Endothelial cell of umbilical vein (primary cell): Measurements from ENCODE around the gene ANKFN1.
"Not testable (repeated sequence)": the region's sequence is repeated elsewhere in the genome, so short reads cannot be mapped to it uniquely, and the experiment has no call there.

ENCODE experiments used
- EZH2 ChIP-seq: IDR thresholded peaks from 2 replicates; pipeline ENCODE4 v1.6.1; 2012; ENCODE audit warnings: borderline replicate concordance, low read depth, mild to moderate bottlenecking, moderate library complexity, low read length, inconsistent platforms; ENCODE audit not compliant: severe bottlenecking
- POLR2A ChIP-seq: IDR thresholded peaks from 2 replicates; pipeline ENCODE4 v1.6.1; 2012; ENCODE audit warnings: low read depth, mild to moderate bottlenecking, control low read depth, low read length
- TF ChIP-seq, protein P1 (sequence below), 2 donors: IDR thresholded peaks; 1 replicate in 1 of 2; 2 replicates in 1 of 2; pipeline ENCODE4 v1.5.1; 2011; ENCODE audit warnings: low read length in 2 of 2, mild to moderate bottlenecking in 2 of 2, moderate library complexity in 2 of 2, control low read depth in 1 of 2, inconsistent platforms in 1 of 2, low read depth in 1 of 2; ENCODE audit not compliant: insufficient read depth in 1 of 2; ENCODE audit errors: extremely low read depth in 1 of 2

DNA sequence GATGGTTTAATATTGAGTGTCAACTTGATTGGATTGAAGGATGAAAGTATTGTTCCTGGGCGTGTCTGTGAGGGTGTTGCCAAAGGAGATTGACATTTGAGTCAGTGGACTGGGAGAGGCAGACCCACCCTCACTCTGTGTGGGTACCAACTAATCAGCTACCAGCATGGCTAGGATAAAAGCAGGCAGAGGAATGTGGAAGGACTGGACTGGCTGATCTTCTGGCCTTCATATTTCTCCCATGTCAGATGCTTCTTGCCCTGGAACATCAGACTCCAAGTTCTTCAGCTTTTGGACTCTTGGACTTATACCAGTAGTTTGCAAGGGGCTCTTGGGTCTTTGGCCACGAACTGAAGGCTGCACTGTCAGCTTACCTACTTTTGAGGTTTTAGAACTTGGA is 259.1 kb downstream of the ANKFN1 start:
- TF ChIP-seq, protein P1, sequence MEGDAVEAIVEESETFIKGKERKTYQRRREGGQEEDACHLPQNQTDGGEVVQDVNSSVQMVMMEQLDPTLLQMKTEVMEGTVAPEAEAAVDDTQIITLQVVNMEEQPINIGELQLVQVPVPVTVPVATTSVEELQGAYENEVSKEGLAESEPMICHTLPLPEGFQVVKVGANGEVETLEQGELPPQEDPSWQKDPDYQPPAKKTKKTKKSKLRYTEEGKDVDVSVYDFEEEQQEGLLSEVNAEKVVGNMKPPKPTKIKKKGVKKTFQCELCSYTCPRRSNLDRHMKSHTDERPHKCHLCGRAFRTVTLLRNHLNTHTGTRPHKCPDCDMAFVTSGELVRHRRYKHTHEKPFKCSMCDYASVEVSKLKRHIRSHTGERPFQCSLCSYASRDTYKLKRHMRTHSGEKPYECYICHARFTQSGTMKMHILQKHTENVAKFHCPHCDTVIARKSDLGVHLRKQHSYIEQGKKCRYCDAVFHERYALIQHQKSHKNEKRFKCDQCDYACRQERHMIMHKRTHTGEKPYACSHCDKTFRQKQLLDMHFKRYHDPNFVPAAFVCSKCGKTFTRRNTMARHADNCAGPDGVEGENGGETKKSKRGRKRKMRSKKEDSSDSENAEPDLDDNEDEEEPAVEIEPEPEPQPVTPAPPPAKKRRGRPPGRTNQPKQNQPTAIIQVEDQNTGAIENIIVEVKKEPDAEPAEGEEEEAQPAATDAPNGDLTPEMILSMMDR (IDR thresholded peaks at IDR 0.05; ENCODE audit: extremely low read depth in 1 of 2, insufficient read depth in 1 of 2, low read depth in 1 of 2, low read length in 2 of 2), result not testable (repeated sequence)
- not testable (repeated sequence) for TF ChIP-seq EZH2, POLR2A
